HepG2 (cell line): Measurements from ENCODE around the gene TSPAN17. TPM values are rescaled to one million over a fixed set of nuclear protein-coding genes. Genes with fewer than 3 reads are reported as not detected.

Experiments used
- ATAD3A ChIP-seq: sonication (generic); formaldehyde crosslinking; IDR thresholded peaks from 2 replicates; pipeline ENCODE4 v1.4.0; 2020; ENCODE audit warnings: missing genetic modification reagents
- BCL6 ChIP-seq: IDR thresholded peaks from 2 replicates; pipeline ENCODE4 v1.6.1; 2016; ENCODE audit warnings: missing genetic modification reagents, missing compliant biosample characterization
- FOXO1 ChIP-seq: sonication (generic); formaldehyde crosslinking; IDR thresholded peaks from 2 replicates; pipeline ENCODE4 v1.4.0; 2020; ENCODE audit warnings: missing genetic modification reagents
- HOXD1 ChIP-seq: sonication (generic); formaldehyde crosslinking; IDR thresholded peaks from 2 replicates; pipeline ENCODE4 v1.5.0; 2020; ENCODE audit warnings: missing genetic modification reagents
- NFATC3 ChIP-seq: sonication (generic); formaldehyde crosslinking; IDR thresholded peaks from 2 replicates; pipeline ENCODE4 v1.5.1; 2020; ENCODE audit warnings: mild to moderate bottlenecking, missing genetic modification reagents
- PCBP1 ChIP-seq: fragments of 200-400 bp; formaldehyde crosslinking; IDR thresholded peaks from 2 replicates; pipeline ENCODE4 v1.6.1; 2017; ENCODE audit warnings: mild to moderate bottlenecking, low read depth, low read length, borderline replicate concordance
- SALL2 ChIP-seq: sonication (generic); formaldehyde crosslinking; IDR thresholded peaks from 2 replicates; pipeline ENCODE4 v1.8.1; 2023; ENCODE audit warnings: mild to moderate bottlenecking, missing genetic modification reagents, inconsistent platforms
- SMAD1 ChIP-seq: sonication (generic); formaldehyde crosslinking; IDR thresholded peaks from 2 replicates; pipeline ENCODE4 v1.4.0; 2020; ENCODE audit warnings: missing genetic modification reagents, low read depth, mild to moderate bottlenecking, borderline replicate concordance
- SMAD9 ChIP-seq: sonication (generic); formaldehyde crosslinking; IDR thresholded peaks from 2 replicates; pipeline ENCODE4 v1.5.1; 2020; ENCODE audit warnings: mild to moderate bottlenecking, missing genetic modification reagents
- SMARCE1 ChIP-seq: fragments of 450-650 bp; IDR thresholded peaks from 2 replicates; pipeline ENCODE4 v1.6.1; 2017; ENCODE audit warnings: borderline replicate concordance
- TBX3 ChIP-seq: fragments of 450-650 bp; IDR thresholded peaks from 2 replicates; pipeline ENCODE4 v1.6.1; 2017; ENCODE audit warnings: antibody characterized with exemption, mild to moderate bottlenecking, inconsistent platforms, borderline replicate concordance
- TGIF2 ChIP-seq: IDR thresholded peaks from 2 replicates; pipeline ENCODE4 v1.6.1; 2016; ENCODE audit warnings: control low read depth, missing compliant biosample characterization
- ZBTB42 ChIP-seq: sonication (generic); formaldehyde crosslinking; IDR thresholded peaks from 2 replicates; pipeline ENCODE4 v1.5.0; 2020; ENCODE audit warnings: mild to moderate bottlenecking, missing genetic modification reagents
- ZFP90 ChIP-seq: sonication (generic); formaldehyde crosslinking; IDR thresholded peaks from 2 replicates; pipeline ENCODE4 v1.8.0; 2022; ENCODE audit warnings: missing genetic modification reagents, mild to moderate bottlenecking, inconsistent platforms, borderline replicate concordance
- ZNF136 ChIP-seq: sonication (generic); formaldehyde crosslinking; IDR thresholded peaks from 2 replicates; pipeline ENCODE4 v1.8.1; 2022; ENCODE audit warnings: low read depth, mild to moderate bottlenecking, moderate library complexity, missing genetic modification reagents
- ZNF143 ChIP-seq: sonication (generic); formaldehyde crosslinking; IDR thresholded peaks from 2 replicates; pipeline ENCODE4 v1.4.0; 2020; ENCODE audit warnings: missing genetic modification reagents
- ZNF20 ChIP-seq: sonication (generic); formaldehyde crosslinking; IDR thresholded peaks from 2 replicates; pipeline ENCODE4 v1.4.0; 2020; ENCODE audit warnings: mild to moderate bottlenecking, moderate library complexity, missing genetic modification reagents
- ZNF777 ChIP-seq: sonication (generic); formaldehyde crosslinking; IDR thresholded peaks from 2 replicates; pipeline ENCODE4 v1.4.0; 2020; ENCODE audit warnings: missing genetic modification reagents
- ZNF879 ChIP-seq: sonication (generic); formaldehyde crosslinking; IDR thresholded peaks from 2 replicates; pipeline ENCODE4 v1.8.1; 2023; ENCODE audit warnings: missing genetic modification reagents
- ZSCAN31 ChIP-seq: sonication (generic); formaldehyde crosslinking; IDR thresholded peaks from 2 replicates; pipeline ENCODE4 v1.5.0; 2020; ENCODE audit warnings: low read depth, mild to moderate bottlenecking, missing genetic modification reagents
- ZZZ3 ChIP-seq: sonication (generic); formaldehyde crosslinking; IDR thresholded peaks from 2 replicates; pipeline ENCODE4 v1.4.0; 2020; ENCODE audit warnings: missing genetic modification reagents, mild to moderate bottlenecking, borderline replicate concordance
- polyA plus RNA-seq, 8 experiments: library from polyadenylated mRNA; depleted of rRNA in 3 of 8; stranded (reverse) in 7 of 8; unstranded in 1 of 8; fragments of >200 nt; fragmentation: Illumina TruSeq in 4 of 8; extraction: Trizol in 4 of 8; gene quantifications; 2 replicates each; pipeline versions ENCODE4 v1.2.1 to v1.2.3, GENCODE V29; 2011 to 2016; ENCODE audit warnings: low read depth in 4 of 8, missing spikeins in 1 of 8, mixed read lengths in 1 of 8; ENCODE audit not compliant: insufficient read depth in 1 of 8
- total RNA-seq, 5 experiments: library from RNA; depleted of rRNA; stranded (reverse); fragments of >200 nt; fragmentation: Illumina TruSeq; extraction: Trizol; gene quantifications; 2 replicates each; pipeline ENCODE4 v1.2.3, GENCODE V29; 2016; ENCODE audit warnings: low read depth in 1 of 5
- TF ChIP-seq, protein P1 (sequence below): sonication (generic); formaldehyde crosslinking; IDR thresholded peaks from 2 replicates; pipeline ENCODE4 v1.9.0; 2022; ENCODE audit warnings: missing genetic modification reagents, mild to moderate bottlenecking, borderline replicate concordance
- TF ChIP-seq, protein P2 (sequence below): sonication (generic); formaldehyde crosslinking; IDR thresholded peaks from 2 replicates; pipeline ENCODE4 v1.5.0; 2020; ENCODE audit warnings: mild to moderate bottlenecking, missing genetic modification reagents
- TF ChIP-seq, protein P3 (sequence below): sonication (generic); formaldehyde crosslinking; IDR thresholded peaks from 2 replicates; pipeline ENCODE4 v1.4.0; 2020; ENCODE audit warnings: missing genetic modification reagents
- TF ChIP-seq, protein P4 (sequence below): sonication (generic); formaldehyde crosslinking; IDR thresholded peaks from 2 replicates; pipeline ENCODE4 v1.9.0; 2021; ENCODE audit warnings: missing genetic modification reagents, mild to moderate bottlenecking, borderline replicate concordance

The TSPAN17 gene
- total and polyA plus RNA-seq, 2 of the 13 experiments (the other 11 are each of a cell fraction or from before 2014, with no cell fraction given) = 11.5 to 15.0 TPM

DNA sequence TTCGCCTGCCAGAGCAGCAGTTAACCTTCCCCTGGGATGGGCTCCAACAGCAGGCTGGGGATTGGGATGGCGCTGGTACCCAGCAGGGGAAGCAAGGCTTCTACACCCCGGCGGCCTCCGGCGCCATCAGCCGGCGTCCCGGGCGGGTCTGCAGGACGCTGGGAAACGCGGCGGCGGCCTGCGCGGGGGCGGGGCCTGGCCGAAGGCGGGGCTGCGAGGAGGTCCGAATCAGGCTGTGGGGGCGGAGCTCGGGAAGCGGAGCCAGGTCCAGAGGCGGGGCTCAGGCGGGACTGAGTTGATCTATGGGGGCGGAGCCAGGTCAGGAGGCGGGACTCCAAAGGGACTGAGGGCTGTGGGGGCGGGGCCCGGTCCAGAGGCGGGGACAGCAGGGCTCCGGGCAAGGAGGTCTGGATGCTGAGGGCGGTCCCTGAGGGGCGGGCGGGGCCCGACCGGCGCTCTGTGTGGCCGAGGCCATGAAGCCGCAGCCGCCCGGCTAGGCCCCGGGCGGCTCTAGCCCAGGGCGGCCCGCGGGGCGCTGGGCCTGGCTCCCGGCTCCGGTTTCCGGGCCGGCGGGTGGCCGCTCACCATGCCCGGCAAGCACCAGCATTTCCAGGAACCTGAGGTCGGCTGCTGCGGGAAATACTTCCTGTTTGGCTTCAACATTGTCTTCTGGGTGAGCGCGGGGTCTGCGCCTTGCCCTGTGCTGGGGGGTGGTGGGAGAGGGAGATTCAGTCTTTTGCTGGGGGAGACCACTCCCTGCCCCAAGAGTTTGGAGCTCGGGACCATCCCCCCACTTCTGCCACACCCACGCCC, at the start of gene TSPAN17 (continued):
- TF ChIP-seq, protein P1, sequence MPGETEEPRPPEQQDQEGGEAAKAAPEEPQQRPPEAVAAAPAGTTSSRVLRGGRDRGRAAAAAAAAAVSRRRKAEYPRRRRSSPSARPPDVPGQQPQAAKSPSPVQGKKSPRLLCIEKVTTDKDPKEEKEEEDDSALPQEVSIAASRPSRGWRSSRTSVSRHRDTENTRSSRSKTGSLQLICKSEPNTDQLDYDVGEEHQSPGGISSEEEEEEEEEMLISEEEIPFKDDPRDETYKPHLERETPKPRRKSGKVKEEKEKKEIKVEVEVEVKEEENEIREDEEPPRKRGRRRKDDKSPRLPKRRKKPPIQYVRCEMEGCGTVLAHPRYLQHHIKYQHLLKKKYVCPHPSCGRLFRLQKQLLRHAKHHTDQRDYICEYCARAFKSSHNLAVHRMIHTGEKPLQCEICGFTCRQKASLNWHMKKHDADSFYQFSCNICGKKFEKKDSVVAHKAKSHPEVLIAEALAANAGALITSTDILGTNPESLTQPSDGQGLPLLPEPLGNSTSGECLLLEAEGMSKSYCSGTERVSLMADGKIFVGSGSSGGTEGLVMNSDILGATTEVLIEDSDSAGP (CRISPR knock-in tag) = peak; percentile 78; the same call in 1 of the 2 replicates
- TF ChIP-seq PCBP1 (no peak), TBX3 (no peak), ZNF136 (CRISPR knock-in tag) (no peak), SMAD9 (no peak), ZNF777 (CRISPR knock-in tag) (no peak), ZZZ3 (no peak), ZNF20 (CRISPR knock-in tag) (no peak), ZNF879 (CRISPR knock-in tag) (no peak), ZNF143 (peak; percentile 54; the same call in 1 of the 2 replicates), SALL2 (no peak; the same call in 1 of the 2 replicates), ATAD3A (no peak), ZBTB42 (CRISPR knock-in tag) (peak; percentile 75; the same call in 1 of the 2 replicates), FOXO1 (no peak), NFATC3 (0 out of 2 replicates have a peak, but pooled peaks have one; percentile 39), SMAD1 (CRISPR knock-in tag) (0 out of 2 replicates have a peak, but pooled peaks have one; percentile 17), HOXD1 (CRISPR knock-in tag) (no peak), BCL6 (no peak), ZFP90 (CRISPR knock-in tag) (no peak), ZSCAN31 (peak; percentile 74; the same call in 1 of the 2 replicates), SMARCE1 (no peak), TGIF2 (CRISPR knock-in tag) (no peak)
- TF ChIP-seq, protein P2, sequence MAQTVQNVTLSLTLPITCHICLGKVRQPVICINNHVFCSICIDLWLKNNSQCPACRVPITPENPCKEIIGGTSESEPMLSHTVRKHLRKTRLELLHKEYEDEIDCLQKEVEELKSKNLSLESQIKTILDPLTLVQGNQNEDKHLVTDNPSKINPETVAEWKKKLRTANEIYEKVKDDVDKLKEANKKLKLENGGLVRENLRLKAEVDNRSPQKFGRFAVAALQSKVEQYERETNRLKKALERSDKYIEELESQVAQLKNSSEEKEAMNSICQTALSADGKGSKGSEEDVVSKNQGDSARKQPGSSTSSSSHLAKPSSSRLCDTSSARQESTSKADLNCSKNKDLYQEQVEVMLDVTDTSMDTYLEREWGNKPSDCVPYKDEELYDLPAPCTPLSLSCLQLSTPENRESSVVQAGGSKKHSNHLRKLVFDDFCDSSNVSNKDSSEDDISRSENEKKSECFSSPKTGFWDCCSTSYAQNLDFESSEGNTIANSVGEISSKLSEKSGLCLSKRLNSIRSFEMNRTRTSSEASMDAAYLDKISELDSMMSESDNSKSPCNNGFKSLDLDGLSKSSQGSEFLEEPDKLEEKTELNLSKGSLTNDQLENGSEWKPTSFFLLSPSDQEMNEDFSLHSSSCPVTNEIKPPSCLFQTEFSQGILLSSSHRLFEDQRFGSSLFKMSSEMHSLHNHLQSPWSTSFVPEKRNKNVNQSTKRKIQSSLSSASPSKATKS (CRISPR knock-in tag) = no peak
- TF ChIP-seq, protein P3, sequence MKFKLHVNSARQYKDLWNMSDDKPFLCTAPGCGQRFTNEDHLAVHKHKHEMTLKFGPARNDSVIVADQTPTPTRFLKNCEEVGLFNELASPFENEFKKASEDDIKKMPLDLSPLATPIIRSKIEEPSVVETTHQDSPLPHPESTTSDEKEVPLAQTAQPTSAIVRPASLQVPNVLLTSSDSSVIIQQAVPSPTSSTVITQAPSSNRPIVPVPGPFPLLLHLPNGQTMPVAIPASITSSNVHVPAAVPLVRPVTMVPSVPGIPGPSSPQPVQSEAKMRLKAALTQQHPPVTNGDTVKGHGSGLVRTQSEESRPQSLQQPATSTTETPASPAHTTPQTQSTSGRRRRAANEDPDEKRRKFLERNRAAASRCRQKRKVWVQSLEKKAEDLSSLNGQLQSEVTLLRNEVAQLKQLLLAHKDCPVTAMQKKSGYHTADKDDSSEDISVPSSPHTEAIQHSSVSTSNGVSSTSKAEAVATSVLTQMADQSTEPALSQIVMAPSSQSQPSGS (CRISPR knock-in tag) = no peak
- TF ChIP-seq, protein P4, sequence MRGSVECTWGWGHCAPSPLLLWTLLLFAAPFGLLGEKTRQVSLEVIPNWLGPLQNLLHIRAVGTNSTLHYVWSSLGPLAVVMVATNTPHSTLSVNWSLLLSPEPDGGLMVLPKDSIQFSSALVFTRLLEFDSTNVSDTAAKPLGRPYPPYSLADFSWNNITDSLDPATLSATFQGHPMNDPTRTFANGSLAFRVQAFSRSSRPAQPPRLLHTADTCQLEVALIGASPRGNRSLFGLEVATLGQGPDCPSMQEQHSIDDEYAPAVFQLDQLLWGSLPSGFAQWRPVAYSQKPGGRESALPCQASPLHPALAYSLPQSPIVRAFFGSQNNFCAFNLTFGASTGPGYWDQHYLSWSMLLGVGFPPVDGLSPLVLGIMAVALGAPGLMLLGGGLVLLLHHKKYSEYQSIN (CRISPR knock-in tag) = no peak
